ENCODE data around the gene TMEM203.

The TMEM203 gene

DNA sequence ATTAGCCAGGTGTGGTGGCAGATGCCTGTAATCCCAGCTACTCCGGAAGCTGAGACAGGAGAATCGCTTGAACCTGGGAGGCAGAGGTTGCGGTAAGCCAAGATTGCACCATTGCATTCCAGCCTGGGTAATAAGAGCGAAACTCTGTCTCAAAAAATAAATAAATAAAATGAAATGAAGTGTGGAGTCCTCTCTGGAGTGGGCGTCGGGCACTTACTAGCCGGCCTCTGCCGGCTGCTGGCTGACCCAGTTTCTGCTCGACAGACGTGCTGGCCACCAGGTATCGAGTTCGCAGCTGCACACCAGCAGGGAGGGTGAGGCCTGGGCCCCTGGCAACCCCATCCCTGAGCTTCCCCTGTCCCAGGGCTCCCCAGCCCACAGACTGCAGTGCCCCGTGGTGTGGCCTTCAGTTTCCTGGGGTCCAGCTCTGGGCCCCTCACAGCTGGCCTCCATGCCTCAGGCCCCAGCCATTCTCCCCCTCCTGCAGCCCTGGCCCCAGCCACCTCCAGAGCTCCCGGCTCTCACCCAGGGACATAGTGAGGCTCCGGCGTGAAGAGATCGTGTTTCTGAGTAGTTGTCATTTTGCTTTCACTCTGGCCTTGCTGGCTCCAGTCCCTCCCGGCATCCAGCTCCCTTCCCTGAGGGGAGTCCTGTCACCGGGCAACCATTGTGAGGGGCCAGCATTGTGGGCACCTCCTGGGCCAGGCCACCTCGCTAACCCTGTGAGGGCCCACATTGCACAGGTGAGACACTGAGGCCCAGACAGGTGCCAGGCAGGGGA is 41.9 kb upstream of the TMEM203 start:
- no peaks in the 10 kb centered on the region for H3K9me3 ChIP-seq (replicated peaks; ENCODE audit: insufficient read depth, low read length)
- H3K4me1 ChIP-seq (ENCODE audit: low read length): peaks cover 6% of the 10 kb centered on the region; the same call in 1 of the 2 replicates
- H3K27ac ChIP-seq (ENCODE audit: low read length): no peak overlapping the region
- TF ChIP-seq EZH2 (optimal IDR thresholded peaks at IDR 0.05; ENCODE audit: low read depth, low read length): no peak
- TF ChIP-seq, protein P1, sequence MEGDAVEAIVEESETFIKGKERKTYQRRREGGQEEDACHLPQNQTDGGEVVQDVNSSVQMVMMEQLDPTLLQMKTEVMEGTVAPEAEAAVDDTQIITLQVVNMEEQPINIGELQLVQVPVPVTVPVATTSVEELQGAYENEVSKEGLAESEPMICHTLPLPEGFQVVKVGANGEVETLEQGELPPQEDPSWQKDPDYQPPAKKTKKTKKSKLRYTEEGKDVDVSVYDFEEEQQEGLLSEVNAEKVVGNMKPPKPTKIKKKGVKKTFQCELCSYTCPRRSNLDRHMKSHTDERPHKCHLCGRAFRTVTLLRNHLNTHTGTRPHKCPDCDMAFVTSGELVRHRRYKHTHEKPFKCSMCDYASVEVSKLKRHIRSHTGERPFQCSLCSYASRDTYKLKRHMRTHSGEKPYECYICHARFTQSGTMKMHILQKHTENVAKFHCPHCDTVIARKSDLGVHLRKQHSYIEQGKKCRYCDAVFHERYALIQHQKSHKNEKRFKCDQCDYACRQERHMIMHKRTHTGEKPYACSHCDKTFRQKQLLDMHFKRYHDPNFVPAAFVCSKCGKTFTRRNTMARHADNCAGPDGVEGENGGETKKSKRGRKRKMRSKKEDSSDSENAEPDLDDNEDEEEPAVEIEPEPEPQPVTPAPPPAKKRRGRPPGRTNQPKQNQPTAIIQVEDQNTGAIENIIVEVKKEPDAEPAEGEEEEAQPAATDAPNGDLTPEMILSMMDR (IDR thresholded peaks at IDR 0.05; ENCODE audit: low read length): no peak
- no peak for TF ChIP-seq EZH2phosphoT487 (IDR thresholded peaks at IDR 0.05; ENCODE audit: low read length)
- H3K4me3 ChIP-seq (ENCODE audit: low read length): no peak overlapping the region
- H3K4me2 ChIP-seq (ENCODE audit: low read depth, low read length): no peak overlapping the region
- H2AFZ ChIP-seq (ENCODE audit: low read length): no peak overlapping the region
- H3K36me3 ChIP-seq (replicated peaks; ENCODE audit: insufficient read depth, low read length): no peaks in the 10 kb centered on the region
- no peaks in the 10 kb centered on the region for H3K9me2 ChIP-seq (replicated peaks; ENCODE audit: insufficient read depth, low read length)
- H3K9ac ChIP-seq (ENCODE audit: low read length): no peak overlapping the region
- no peaks in the 10 kb centered on the region for H3K27me3 ChIP-seq (replicated peaks; ENCODE audit: insufficient read depth, low read length)
- peaks cover 10% of the 10 kb centered on the region for H4K20me1 ChIP-seq (ENCODE audit: insufficient read depth, low read length)
- peaks cover 17% of the 10 kb centered on the region; the same call in 1 of the 2 replicates for H3F3A ChIP-seq (ENCODE audit: insufficient read depth, low read length)
- peaks cover 9% of the 10 kb centered on the region for H3K79me2 ChIP-seq (ENCODE audit: low read length)
- no peak for DNase-seq

DNA sequence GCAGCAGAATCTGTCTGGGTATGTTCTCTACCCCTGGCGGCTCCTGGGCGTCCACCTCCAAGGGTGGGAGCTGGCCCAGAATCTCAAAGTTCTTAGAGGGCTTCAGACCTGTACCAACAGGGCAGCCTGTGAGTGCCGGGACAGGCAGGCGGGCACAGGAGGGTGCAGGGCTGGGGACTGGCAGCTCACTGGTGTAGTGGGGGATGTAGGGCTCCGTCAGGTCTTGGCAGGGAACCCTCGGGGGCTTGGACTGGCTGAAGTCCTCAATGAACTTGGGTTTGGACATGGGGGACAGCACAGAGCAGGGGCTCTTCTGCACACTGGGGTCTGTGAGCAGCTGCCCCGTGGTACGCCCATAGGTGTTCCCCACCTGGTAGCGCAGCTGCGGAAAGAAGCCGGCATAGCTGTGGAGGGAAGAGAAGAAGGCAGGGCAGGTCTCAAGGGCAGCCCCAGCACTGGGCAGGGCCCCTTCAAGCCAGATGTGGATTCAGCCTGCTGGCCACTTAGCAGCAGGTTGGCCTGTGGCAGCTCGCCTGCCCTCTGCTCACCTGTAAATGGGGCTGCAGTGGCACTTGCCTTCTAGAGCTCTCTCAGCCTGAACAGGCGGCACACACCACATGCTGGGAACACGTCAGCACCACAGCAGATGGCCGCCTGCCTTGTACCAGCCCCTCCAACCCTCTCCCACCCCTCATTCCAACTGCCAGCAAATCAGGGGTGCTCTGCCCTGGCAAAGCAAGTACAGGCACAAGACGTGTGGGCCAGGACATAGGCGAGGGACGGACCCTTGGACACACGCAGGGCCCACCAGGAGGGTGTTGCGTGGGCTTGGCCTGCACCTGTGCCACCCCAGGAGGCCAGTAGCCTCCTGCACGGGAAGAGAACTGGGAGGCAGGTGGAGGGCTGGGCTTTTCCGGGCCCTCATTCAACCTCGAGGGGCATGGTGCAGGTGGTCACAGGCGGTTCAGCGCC is 40.3 kb upstream of the TMEM203 start:
- Histone ChIP-seq H3K79me2 (ENCODE audit: low read length) (peaks cover 17% of the 10 kb centered on the region), H3K9me2 (replicated peaks; ENCODE audit: insufficient read depth, low read length) (no peaks in the 10 kb centered on the region), H3K27ac (ENCODE audit: low read length) (no peak overlapping the region), H3K4me3 (ENCODE audit: low read length) (no peak overlapping the region), H2AFZ (ENCODE audit: low read length) (no peak overlapping the region), H3K9ac (ENCODE audit: low read length) (no peak overlapping the region), H3K4me2 (ENCODE audit: low read depth, low read length) (no peak overlapping the region), H3F3A (ENCODE audit: insufficient read depth, low read length) (peaks cover 19% of the 10 kb centered on the region; the same call in 1 of the 2 replicates), H3K4me1 (ENCODE audit: low read length) (peaks cover 10% of the 10 kb centered on the region; the same call in 1 of the 2 replicates), H4K20me1 (ENCODE audit: insufficient read depth, low read length) (peaks cover 16% of the 10 kb centered on the region), H3K27me3 (replicated peaks; ENCODE audit: insufficient read depth, low read length) (no peaks in the 10 kb centered on the region), H3K9me3 (replicated peaks; ENCODE audit: insufficient read depth, low read length) (no peaks in the 10 kb centered on the region), H3K36me3 (replicated peaks; ENCODE audit: insufficient read depth, low read length) (no peaks in the 10 kb centered on the region; the same call in 1 of the 2 replicates)
- no peak for TF ChIP-seq EZH2phosphoT487 (IDR thresholded peaks at IDR 0.05; ENCODE audit: low read length)
- TF ChIP-seq, protein P1 (IDR thresholded peaks at IDR 0.05; ENCODE audit: low read length): no peak
- TF ChIP-seq EZH2 (optimal IDR thresholded peaks at IDR 0.05; ENCODE audit: low read depth, low read length): no peak
- no peak for DNase-seq

DNA sequence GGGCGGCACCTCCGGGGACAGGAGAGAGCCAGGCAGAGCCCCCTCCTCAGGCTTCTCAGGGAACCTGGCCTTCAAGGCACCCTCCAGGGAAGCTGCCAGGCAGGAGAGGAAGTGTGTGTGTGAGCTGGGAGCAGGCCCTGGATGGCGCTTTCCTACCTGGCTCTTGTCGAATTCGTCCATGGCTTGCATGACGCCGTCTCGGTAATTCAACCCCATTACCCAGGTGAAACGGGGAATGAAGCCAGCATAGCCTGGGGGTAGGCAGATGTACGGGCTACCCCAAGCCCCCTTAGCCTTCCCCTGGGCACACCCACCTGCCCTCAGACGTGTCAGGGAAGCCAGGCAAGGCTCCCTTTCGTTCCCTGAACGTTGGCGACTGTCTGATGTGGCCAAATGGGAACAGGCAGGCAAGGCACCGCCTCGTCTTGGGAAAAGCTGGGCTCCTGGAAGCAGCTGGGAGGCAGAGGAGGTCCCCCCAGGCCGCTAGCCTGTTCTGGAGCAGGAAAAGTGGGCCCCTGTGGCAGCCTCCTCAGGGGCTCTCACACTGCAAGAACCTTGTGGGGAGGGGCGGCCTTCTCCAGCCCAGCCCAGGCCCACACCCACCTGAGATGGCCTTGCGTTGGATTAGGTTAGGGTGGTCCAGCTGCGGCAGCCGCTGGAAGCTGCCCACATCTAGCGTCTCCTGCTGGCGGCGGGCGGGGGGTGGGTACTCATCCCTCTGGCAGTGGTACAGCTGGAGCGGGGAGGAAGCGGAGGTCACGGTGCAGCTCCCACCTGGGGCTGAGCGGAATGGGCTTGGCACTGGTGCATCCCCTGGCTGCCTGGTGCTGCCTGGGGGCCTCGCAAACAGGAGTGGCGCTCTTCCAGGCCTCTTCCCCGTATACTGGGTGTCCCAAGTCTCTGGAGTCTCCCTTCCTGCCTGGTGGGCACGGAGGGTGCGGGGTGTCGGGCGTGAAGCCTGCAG is 39.3 kb upstream of the TMEM203 start:
- no peak for DNase-seq
- Histone ChIP-seq H3K27ac (ENCODE audit: low read length) (no peak overlapping the region), H3K36me3 (replicated peaks; ENCODE audit: insufficient read depth, low read length) (no peaks in the 10 kb centered on the region; the same call in 1 of the 2 replicates), H3K4me1 (ENCODE audit: low read length) (peaks cover 10% of the 10 kb centered on the region; the same call in 1 of the 2 replicates), H3K27me3 (replicated peaks; ENCODE audit: insufficient read depth, low read length) (no peaks in the 10 kb centered on the region), H2AFZ (ENCODE audit: low read length) (no peak overlapping the region), H3K9me3 (replicated peaks; ENCODE audit: insufficient read depth, low read length) (no peaks in the 10 kb centered on the region), H3K4me3 (ENCODE audit: low read length) (no peak overlapping the region), H3K9ac (ENCODE audit: low read length) (no peak overlapping the region), H3K4me2 (ENCODE audit: low read depth, low read length) (no peak overlapping the region), H4K20me1 (ENCODE audit: insufficient read depth, low read length) (peaks cover 16% of the 10 kb centered on the region), H3K9me2 (replicated peaks; ENCODE audit: insufficient read depth, low read length) (no peaks in the 10 kb centered on the region), H3K79me2 (ENCODE audit: low read length) (peaks cover 19% of the 10 kb centered on the region), H3F3A (ENCODE audit: insufficient read depth, low read length) (peaks cover 27% of the 10 kb centered on the region; the same call in 1 of the 2 replicates)
- TF ChIP-seq EZH2 (optimal IDR thresholded peaks at IDR 0.05; ENCODE audit: low read depth, low read length) (no peak), EZH2phosphoT487 (IDR thresholded peaks at IDR 0.05; ENCODE audit: low read length) (no peak)
- TF ChIP-seq, protein P1 (IDR thresholded peaks at IDR 0.05; ENCODE audit: low read length): no peak
